PC-3 (cell line): ENCODE measurements around the gene KIR2DL3. TPM values are rescaled to one million over a fixed set of nuclear protein-coding genes. Genes with fewer than 3 reads are reported as not detected.
"Not testable (repeated sequence)": the region's sequence is repeated elsewhere in the genome, so short reads cannot be mapped to it uniquely, and the experiment has no call there.

Source experiments
- ATAC-seq: fragments of 200-7000 bp; cut with Tn5 transposase; 2 replicates; pipeline ENCODE4 v1.9.1; 2020; ENCODE audit warnings: mild to moderate bottlenecking, moderate library complexity
- BruUV-seq: library from RNA; stranded (reverse); fragments of 400-500 nt; replicated peaks from 2 replicates; lab custom pipeline; 2021; lab: Mats Ljungman, UMichigan
- CTCF ChIA-PET: fragments of 300-600 bp; sonication (Branson Sonifier 250); formaldehyde crosslinking; loops from one replicate; lab custom pipeline; 2022; ENCODE audit warnings: antibody characterized with exemption; lab: Charles Lee
- POLR2A ChIA-PET: fragments of 300-600 bp; sonication (Branson Sonifier 250); formaldehyde crosslinking; loops from one replicate; lab custom pipeline; 2022; ENCODE audit warnings: antibody characterized with exemption; ENCODE audit not compliant: unreplicated experiment; lab: Charles Lee
- DNase-seq: peaks from one replicate; pipeline ENCODE4 v3.0.0-alpha.2; 2015
- H2AFZ ChIP-seq: fragments of 300-600 bp; sonication (generic); 2 replicates; pipeline ENCODE4 v1.6.0; 2016; ENCODE audit warnings: antibody characterized with exemption, low read length
- H3F3A ChIP-seq: fragments of 300-600 bp; sonication (generic); one replicate; pipeline ENCODE4 v1.6.0; 2017; ENCODE audit warnings: antibody characterized with exemption, low read length, control low read depth, mild to moderate bottlenecking; ENCODE audit not compliant: unreplicated experiment
- H3K27ac ChIP-seq: fragments of 300-600 bp; sonication (generic); 2 replicates; pipeline ENCODE4 v1.5.1; 2016; ENCODE audit warnings: mild to moderate bottlenecking, low read length
- H3K27me3 ChIP-seq: fragments of 300-600 bp; sonication (generic); 2 replicates; pipeline ENCODE4 v1.6.1; 2016; ENCODE audit warnings: low read length, mixed read lengths
- H3K36me3 ChIP-seq: fragments of 300-600 bp; sonication (generic); 2 replicates; pipeline ENCODE4 v1.6.1; 2016; ENCODE audit warnings: low read depth, mixed run types, low read length, mixed read lengths
- H3K4me1 ChIP-seq: fragments of 300-600 bp; sonication (generic); 2 replicates; pipeline ENCODE4 v1.5.1; 2016; ENCODE audit warnings: low read length; ENCODE audit not compliant: insufficient read depth
- H3K4me2 ChIP-seq: fragments of 300-600 bp; sonication (generic); 2 replicates; pipeline ENCODE4 v1.6.0; 2016; ENCODE audit warnings: low read length
- H3K4me3 ChIP-seq: fragments of 300-600 bp; sonication (generic); 2 replicates; pipeline ENCODE4 v1.5.1; 2016; ENCODE audit warnings: mild to moderate bottlenecking, low read length, mixed read lengths
- H3K79me2 ChIP-seq: fragments of 300-600 bp; sonication (generic); 2 replicates; pipeline ENCODE4 v1.6.1; 2017; ENCODE audit warnings: low read length, mixed read lengths
- H3K9ac ChIP-seq: fragments of 300-600 bp; sonication (generic); 2 replicates; pipeline ENCODE4 v1.6.0; 2016; ENCODE audit warnings: mild to moderate bottlenecking, low read length
- H3K9me2 ChIP-seq: fragments of 300-600 bp; sonication (generic); replicated peaks from 2 replicates; pipeline ENCODE4 v1.6.1; 2016; ENCODE audit warnings: mixed run types, low read length, mixed read lengths
- H3K9me3 ChIP-seq: fragments of 300-600 bp; sonication (generic); 2 replicates; pipeline ENCODE4 v1.6.1; 2016; ENCODE audit warnings: low read length, mixed read lengths
- H4K20me1 ChIP-seq: fragments of 300-600 bp; sonication (generic); 2 replicates; pipeline ENCODE4 v1.6.1; 2016; ENCODE audit warnings: low read length, mixed read lengths
- intact Hi-C: fragments of 100-400 bp; cut with micrococcal nuclease; formaldehyde crosslinking; loops from 2 replicates; pipeline ENCODE4 v1.9.0; 2023
- total RNA-seq: library from RNA; depleted of rRNA; stranded (reverse); fragments of >200 nt; gene quantifications from 2 replicates; pipeline ENCODE4 v1.2.3, GENCODE V29; 2014

Gene KIR2DL3
- total RNA-seq, 1 experiment from 2014 or later = not detected

- H3K36me3 ChIP-seq, H3K79me2 ChIP-seq, BruUV-seq: not testable (repeated sequence)
Observed at GRCh38 chr19:54777851-54778250, 39.5 kb downstream of the KIR2DL3 start.

GRCh38 chr19:54778896-54779295, 40.6 kb downstream of the KIR2DL3 start:
- BruUV-seq, ATAC-seq, H3K36me3 ChIP-seq, H2AFZ ChIP-seq, H3K79me2 ChIP-seq, H3K9me3 ChIP-seq, H3K27ac ChIP-seq, POLR2A ChIA-PET, H3K4me1 ChIP-seq, H4K20me1 ChIP-seq, H3F3A ChIP-seq, CTCF ChIA-PET, intact Hi-C loops, H3K9me2 ChIP-seq, DNase-seq, H3K4me3 ChIP-seq, H3K9ac ChIP-seq, H3K4me2 ChIP-seq: not testable (repeated sequence)
- peaks cover 49% of the 10 kb centered on the region for H3K27me3 ChIP-seq

More at GRCh38 chr19:54777851-54778250, 39.5 kb downstream of the KIR2DL3 start:
- ATAC-seq, H3K4me2 ChIP-seq, H3K4me1 ChIP-seq, CTCF ChIA-PET, H4K20me1 ChIP-seq, H3K27ac ChIP-seq, H3K9ac ChIP-seq, H3K9me3 ChIP-seq, intact Hi-C loops, DNase-seq, H3K9me2 ChIP-seq, H3F3A ChIP-seq, H2AFZ ChIP-seq, H3K4me3 ChIP-seq, POLR2A ChIA-PET: not testable (repeated sequence)
- H3K27me3 ChIP-seq = peaks cover 49% of the 10 kb centered on the region

GRCh38 chr19:54782916-54783315, 44.6 kb downstream of the KIR2DL3 start:
- H3K79me2 ChIP-seq, DNase-seq, H3K9me3 ChIP-seq, H3K9me2 ChIP-seq, H4K20me1 ChIP-seq, H3K4me1 ChIP-seq, intact Hi-C loops, H2AFZ ChIP-seq, BruUV-seq, H3K27ac ChIP-seq, H3K4me2 ChIP-seq, POLR2A ChIA-PET, H3K4me3 ChIP-seq, H3F3A ChIP-seq, ATAC-seq, H3K9ac ChIP-seq, CTCF ChIA-PET, H3K36me3 ChIP-seq: not testable (repeated sequence)
- H3K27me3 ChIP-seq = peaks cover 47% of the 10 kb centered on the region

GRCh38 chr19:54786091-54786723, 47.9 kb downstream of the KIR2DL3 start:
- H3K36me3 ChIP-seq, H3K9me2 ChIP-seq, H3K9me3 ChIP-seq, H3K4me2 ChIP-seq, H3F3A ChIP-seq, H3K4me3 ChIP-seq, DNase-seq, H3K27ac ChIP-seq, intact Hi-C loops, H3K9ac ChIP-seq, H3K79me2 ChIP-seq, ATAC-seq, H2AFZ ChIP-seq, CTCF ChIA-PET, POLR2A ChIA-PET, H3K4me1 ChIP-seq, H4K20me1 ChIP-seq, BruUV-seq: not testable (repeated sequence)
- H3K27me3 ChIP-seq = peaks cover 36% of the 10 kb centered on the region

GRCh38 chr19:54788154-54788553, 49.8 kb downstream of the KIR2DL3 start:
- H3K4me3 ChIP-seq, H3F3A ChIP-seq, H3K4me1 ChIP-seq, H3K36me3 ChIP-seq, H2AFZ ChIP-seq, ATAC-seq, H3K27ac ChIP-seq, BruUV-seq, POLR2A ChIA-PET, H3K9ac ChIP-seq, H4K20me1 ChIP-seq, CTCF ChIA-PET, DNase-seq, H3K9me3 ChIP-seq, H3K79me2 ChIP-seq, H3K4me2 ChIP-seq, H3K9me2 ChIP-seq, intact Hi-C loops: not testable (repeated sequence)
- H3K27me3 ChIP-seq = peaks cover 26% of the 10 kb centered on the region
